AG08396 (cell line): Measurements from ENCODE around the gene NUDT5.
A peak's percentile ranks its signal among the peaks of the same experiment; 100 is the strongest.

Experiments
- DNase-seq: peaks from one replicate; pipeline ENCODE4 v3.0.0; 2012; ENCODE audit warnings: low spot score, mixed read lengths

NUDT5 gene

DNA sequence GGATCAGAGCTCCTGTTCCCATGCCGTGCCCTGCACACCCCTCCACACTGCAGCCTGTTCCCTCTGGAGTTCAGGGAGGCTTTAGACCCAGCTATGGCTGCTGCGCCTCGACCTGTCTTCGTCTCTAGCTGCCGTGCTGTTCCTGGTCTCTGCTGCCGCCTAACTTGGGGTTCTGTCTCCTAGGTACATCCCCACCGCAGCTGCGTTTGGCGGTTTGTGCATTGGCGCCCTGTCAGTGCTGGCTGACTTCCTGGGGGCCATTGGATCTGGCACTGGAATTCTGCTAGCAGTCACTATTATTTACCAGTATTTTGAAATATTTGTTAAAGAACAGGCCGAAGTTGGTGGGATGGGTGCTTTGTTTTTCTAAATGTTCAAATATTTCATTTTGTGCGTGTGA is 31.6 kb downstream of the NUDT5 start:
- DNase-seq = no peak

GRCh38 chr10:12162927-12163326 is 32.8 kb downstream of the NUDT5 start:
- no peak for DNase-seq

- DNase-seq = no peak
Measured at GRCh38 chr10:12160664-12161063, 35.0 kb downstream of the NUDT5 start.

DNA sequence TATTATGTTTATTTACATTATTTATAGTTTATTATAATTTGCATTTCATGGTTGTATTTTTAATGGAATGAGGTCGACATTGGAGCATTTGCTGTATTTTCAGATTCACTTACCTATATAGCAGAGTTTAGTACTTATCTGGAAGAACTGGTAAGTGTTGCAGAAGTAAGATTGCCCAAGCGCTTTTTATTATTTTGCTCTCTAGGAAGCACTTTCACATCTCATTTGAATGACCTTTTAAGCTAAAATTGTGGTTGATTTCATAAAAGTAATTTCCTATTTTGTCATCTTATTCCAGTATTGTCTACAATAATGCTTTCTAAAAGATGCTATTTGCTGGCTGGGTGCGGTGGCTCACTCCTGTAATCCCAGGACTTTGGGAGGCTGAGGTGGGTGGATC is 37.6 kb downstream of the NUDT5 start:
- no peak for DNase-seq

DNA sequence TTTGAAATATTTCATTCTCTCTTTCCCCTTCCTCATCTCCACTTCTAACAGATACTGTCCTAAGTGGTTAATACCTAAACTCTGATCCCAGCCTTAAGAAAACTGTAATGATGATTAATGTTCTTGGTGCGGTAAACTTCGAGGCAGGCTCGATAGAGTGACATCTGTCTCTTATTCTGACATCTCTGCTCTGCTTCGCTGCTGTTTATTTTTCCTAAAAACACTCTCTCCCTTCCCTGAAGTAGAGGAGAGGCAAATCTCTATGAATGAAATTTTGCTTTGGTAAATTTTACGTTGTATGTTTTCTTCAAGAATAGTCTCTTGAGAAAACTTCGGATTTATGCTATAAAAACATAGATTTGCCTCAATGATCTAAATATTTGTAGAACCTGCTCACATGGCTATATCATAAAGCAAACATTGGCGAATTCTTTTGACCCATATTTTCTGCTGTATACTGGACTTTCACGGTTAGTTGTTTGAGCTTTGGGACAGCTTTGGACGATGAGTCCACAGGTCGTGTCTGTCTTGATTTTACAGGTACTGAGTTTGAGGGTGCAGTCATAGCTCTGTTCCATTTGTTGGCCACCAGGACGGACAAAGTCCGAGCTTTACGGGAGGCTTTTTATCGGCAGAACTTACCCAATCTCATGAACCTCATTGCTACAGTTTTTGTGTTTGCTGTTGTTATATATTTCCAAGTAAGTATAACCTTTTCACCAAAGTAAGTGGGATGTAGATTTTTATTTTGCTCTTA is 39.1 kb downstream of the NUDT5 start:
- no peak for DNase-seq

DNA sequence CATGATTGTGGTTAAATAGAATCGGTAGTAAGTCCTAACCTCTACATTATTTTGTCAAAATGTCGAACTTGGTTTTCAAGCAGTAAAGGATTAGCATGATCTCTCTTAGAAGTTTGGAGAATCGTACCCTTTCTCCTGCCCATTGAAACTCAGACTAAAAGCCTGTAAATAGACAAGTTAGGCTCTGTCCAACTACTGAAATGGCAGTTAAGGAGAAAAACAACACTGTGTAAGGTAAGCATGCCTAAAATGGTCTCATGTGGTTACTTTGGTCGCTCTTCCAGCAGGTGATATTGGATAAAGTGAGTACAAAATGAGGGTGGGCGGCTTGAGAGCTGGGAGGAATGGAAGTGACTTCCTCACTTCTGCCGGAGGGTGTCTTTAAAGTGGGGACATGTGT is 41.2 kb downstream of the NUDT5 start:
- no peak for DNase-seq

DNA sequence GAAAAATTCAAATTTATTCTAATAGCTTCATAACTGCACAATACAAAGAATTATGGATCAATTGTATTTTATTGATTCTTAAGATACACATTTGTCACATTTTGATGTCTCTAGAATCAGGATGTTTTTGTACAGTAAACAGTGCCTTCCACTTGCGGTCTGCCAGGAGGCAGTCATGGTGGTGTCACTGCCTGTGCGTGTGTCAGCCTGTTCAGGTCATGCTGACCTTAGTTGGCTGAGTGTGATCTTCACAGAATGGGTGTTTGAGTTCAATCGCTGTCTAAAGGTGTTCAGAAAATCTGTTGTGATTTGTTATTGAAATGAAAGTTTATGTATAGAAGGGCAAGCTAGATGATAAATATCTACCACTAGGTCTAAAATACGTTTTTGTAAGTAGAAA is 45.5 kb downstream of the NUDT5 start:
- DNase-seq = no peak

DNA sequence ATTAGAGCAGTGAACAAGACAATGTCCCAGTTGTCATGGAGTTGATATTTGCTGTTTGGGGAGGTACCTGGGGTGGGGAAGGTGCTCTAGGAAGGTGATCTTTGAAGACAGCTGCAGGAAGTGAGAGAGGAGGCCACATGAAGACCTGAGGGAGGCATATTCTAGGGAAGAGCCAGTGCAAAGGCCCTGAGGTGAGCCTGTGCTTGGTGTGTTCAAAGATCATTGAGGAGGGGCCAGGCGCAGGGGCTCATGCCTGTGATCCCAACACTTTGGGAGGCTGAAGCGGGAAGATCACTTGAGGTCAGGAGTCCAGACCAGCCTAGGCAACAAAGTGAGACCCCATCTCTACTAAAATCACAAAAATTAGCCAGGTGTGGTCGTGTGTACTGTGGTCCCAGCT is 51.2 kb downstream of the NUDT5 start:
- DNase-seq = no peak

GRCh38 chr10:12140038-12140437 is 55.7 kb downstream of the NUDT5 start:
- no peak for DNase-seq

DNA sequence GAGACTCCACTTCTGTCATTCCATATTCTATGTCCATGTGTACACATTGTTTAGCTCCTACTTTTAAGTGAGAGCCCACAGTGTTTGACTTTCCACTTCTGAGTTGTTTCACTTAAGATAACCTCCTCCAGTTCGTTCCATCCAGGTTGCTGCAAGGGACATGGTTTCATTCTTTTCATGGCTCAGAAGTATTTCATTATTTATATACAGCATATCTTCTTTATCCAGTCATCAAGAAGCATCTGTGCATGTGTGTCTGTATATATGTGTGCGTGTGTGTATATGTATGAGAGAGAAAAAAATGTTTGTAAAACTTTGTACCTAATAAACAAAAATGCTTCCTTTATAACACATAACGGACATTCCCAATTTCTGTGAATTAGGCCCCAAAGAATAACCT is 60.1 kb downstream of the NUDT5 start:
- no peak for DNase-seq

- peak; percentile 77 for DNase-seq
Measured at GRCh38 chr10:12130237-12130872, 65.3 kb downstream of the NUDT5 start.

- peak; percentile 100 for DNase-seq
Measured at GRCh38 chr10:12129222-12130111, 66.2 kb downstream of the NUDT5 start, which contains the start of gene SEC61A2. Gene SEC61A2, plus strand, starts transcription at chr10:12129677. Its CDS starts 111 bp downstream, at chr10:12129788.

- no peak for DNase-seq
Measured at GRCh38 chr10:12121673-12122072, 74.0 kb downstream of the NUDT5 start.
